Activated CD8-positive, alpha-beta T cell treated with anti-CD3 and anti-CD28 coated beads for 36 hours (primary cell): ENCODE results near the gene MSL1. TPM values are rescaled to one million over a fixed set of nuclear protein-coding genes. Genes with fewer than 3 reads are reported as not detected.

Experiments used
- ATAC-seq: fragments of 200-7000 bp; cut with Tn5 transposase; one replicate; pipeline ENCODE4 v1.10.0; 2021; ENCODE audit warnings: mild to moderate bottlenecking, moderate library complexity
- CTCF ChIA-PET: fragments of 350-600 bp; sonication (Branson Sonifier 250); formaldehyde crosslinking; loops from one replicate; lab custom pipeline; 2021; ENCODE audit warnings: antibody characterized with exemption; lab: Charles Lee
- POLR2A ChIA-PET: fragments of 350-600 bp; sonication (Branson Sonifier 250); formaldehyde crosslinking; loops from one replicate; lab custom pipeline; 2021; ENCODE audit warnings: antibody characterized with exemption; lab: Charles Lee
- DNase-seq: peaks from one replicate; pipeline ENCODE4 v3.0.0-alpha.2; 2020
- H3K27ac Mint-ChIP-seq: one replicate; pipeline ENCODE4 v1.8.0; 2021; ENCODE audit warnings: mild to moderate bottlenecking, mixed read lengths
- H3K27me3 Mint-ChIP-seq: one replicate; pipeline ENCODE4 v1.8.0; 2021; ENCODE audit warnings: mixed read lengths
- H3K36me3 Mint-ChIP-seq: one replicate; pipeline ENCODE4 v1.8.0; 2021; ENCODE audit warnings: low read depth, mixed read lengths
- H3K4me1 Mint-ChIP-seq: one replicate; pipeline ENCODE4 v1.8.0; 2021; ENCODE audit warnings: low read depth, mixed read lengths
- H3K4me3 Mint-ChIP-seq: one replicate; pipeline ENCODE4 v1.8.0; 2021; ENCODE audit warnings: mild to moderate bottlenecking, moderate library complexity, mixed read lengths
- H3K9me3 Mint-ChIP-seq: one replicate; pipeline ENCODE4 v1.8.0; 2021; ENCODE audit warnings: mixed read lengths
- intact Hi-C: fragments of 100-400 bp; cut with micrococcal nuclease; formaldehyde crosslinking; loops from one replicate; pipeline ENCODE4 v1.10.0; 2022
- total RNA-seq, 2 experiments: library from RNA; stranded (reverse); gene quantifications; one replicate each; pipeline ENCODE4 v1.2.3, GENCODE V29; 2021
- TF ChIP-seq, protein P1 (sequence below): fragments of 200-600 bp; IDR thresholded peaks from one replicate; pipeline ENCODE4 v1.8.0; 2022; ENCODE audit warnings: antibody characterized with exemption, mild to moderate bottlenecking

Gene MSL1
- total RNA-seq, 2 experiments from 2014 or later, result 69.0 to 70.1 TPM

DNA sequence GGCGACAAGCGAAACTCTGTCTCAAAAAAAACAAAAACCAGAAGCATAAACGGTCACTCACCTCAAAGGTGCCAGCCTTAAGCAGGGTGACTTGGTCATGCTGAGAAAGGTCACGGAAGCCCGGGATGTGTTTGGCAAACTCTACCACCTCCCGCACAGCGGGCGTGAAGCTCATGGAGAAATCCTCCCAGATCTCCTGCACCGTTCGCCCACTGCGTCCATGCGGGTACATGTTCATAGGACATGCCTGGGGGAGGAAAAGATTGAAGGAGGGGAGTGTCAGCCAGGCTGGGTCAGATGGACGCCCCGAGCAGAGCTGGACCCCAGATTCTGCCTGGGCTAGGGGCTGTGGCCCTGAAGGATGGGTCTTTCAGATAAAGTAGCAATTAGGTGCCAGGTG lies 26.9 kb upstream of the MSL1 start:
- H3K27me3 Mint-ChIP-seq, result no peaks in the 10 kb centered on the region
- DNase-seq, result no peak
- H3K4me3 Mint-ChIP-seq, result no peak overlapping the region
- no peaks in the 10 kb centered on the region for H3K9me3 Mint-ChIP-seq
- CTCF ChIA-PET, result interaction anchor here (9.5 kb wide), 1 partner anchor 19 kb away, joined by 72 read pairs; no protein-coding TSS in a partner anchor
- POLR2A ChIA-PET, result interaction anchor here (0.7 to 8.2 kb wide), 3 partner anchors 17 to 26 kb away, joined by 3 to 93 read pairs (median 5); no protein-coding TSS in a partner anchor
- TF ChIP-seq, protein P1, sequence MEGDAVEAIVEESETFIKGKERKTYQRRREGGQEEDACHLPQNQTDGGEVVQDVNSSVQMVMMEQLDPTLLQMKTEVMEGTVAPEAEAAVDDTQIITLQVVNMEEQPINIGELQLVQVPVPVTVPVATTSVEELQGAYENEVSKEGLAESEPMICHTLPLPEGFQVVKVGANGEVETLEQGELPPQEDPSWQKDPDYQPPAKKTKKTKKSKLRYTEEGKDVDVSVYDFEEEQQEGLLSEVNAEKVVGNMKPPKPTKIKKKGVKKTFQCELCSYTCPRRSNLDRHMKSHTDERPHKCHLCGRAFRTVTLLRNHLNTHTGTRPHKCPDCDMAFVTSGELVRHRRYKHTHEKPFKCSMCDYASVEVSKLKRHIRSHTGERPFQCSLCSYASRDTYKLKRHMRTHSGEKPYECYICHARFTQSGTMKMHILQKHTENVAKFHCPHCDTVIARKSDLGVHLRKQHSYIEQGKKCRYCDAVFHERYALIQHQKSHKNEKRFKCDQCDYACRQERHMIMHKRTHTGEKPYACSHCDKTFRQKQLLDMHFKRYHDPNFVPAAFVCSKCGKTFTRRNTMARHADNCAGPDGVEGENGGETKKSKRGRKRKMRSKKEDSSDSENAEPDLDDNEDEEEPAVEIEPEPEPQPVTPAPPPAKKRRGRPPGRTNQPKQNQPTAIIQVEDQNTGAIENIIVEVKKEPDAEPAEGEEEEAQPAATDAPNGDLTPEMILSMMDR, result no peak
- H3K4me1 Mint-ChIP-seq, result peaks cover 49% of the 10 kb centered on the region
- peak overlapping the region; percentile 90 for H3K27ac Mint-ChIP-seq
- no peak for ATAC-seq
- peaks cover 47% of the 10 kb centered on the region for H3K36me3 Mint-ChIP-seq
- intact Hi-C loops, result no loop called here

DNA sequence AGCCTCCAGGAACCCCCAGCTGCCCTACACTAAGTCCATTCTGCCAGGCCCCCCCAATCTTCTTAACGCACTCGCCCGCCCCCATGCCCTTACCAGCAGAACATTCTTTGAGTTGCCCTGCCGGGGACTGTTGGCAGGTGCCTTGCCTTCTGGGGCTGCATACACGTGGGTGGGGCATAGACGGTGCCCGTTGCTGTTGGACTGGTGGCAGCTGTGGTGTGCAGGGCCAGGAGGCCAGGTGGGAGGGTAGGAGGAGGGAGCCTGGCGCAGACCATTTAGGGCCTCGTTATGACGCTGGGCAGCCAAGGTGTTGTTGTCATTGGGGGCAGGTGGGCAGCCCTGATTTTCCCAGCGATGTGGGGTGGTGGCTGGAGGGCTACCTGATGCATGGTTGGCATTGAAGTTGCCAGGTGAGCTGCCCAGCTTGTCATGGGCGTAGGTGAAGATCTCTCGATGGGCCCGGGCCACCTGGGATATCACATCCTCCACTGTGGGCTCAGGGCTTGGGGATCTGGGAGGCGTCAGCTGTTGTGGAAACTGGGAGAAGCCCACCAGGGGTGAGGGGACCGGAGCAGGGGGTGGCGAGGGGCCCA lies 26.3 kb upstream of the MSL1 start:
- CTCF ChIA-PET, result interaction anchor here (1.0 to 9.5 kb wide), 3 partner anchors 9 to 20 kb away, joined by 5 to 136 read pairs (median 72); no protein-coding TSS in a partner anchor
- H3K27ac Mint-ChIP-seq, result peak overlapping the region; percentile 90

DNA sequence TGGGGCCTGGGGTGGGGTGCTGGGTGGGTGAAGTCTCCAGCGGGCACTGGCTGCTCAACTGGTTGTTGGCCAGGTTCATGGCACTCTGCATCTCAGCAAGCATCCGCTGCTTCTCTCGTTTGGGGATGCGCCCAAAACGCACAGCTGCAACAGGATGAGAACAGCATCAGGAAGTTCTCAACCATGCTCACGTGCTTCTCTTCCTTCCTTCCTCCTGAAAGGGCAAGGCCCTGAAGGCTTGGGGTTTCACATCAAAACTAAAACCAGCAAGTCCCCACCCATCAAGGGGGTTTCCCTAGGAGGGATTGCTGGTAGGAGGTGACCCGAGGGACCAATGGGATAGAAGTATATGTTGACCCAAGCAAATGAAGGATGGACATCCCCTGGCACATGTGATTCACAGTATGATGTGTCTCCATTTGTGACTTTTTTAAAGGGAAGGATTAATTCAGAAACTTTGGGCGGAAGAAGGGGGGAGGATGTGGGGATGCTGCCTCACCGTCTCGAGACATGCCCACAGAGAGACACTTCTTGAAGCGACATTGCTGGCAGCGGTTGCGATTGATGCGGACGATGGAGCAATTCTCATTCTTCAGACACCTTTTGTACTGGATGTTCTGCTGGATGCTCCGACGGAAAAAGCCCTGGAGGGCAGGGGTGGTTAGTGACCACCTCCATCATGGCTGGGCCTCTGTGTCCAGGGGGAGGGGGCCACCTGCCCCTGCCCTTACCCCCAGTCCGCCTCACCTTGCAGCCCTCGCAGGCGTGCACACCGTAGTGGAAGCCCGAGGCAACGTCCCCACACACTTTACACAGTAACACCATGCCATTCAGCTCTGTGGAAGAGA lies 25.6 kb upstream of the MSL1 start:
- Mint-ChIP-seq H3K27ac (peak overlapping the region; percentile 90), H3K36me3 (peaks cover 47% of the 10 kb centered on the region), H3K4me1 (peaks cover 56% of the 10 kb centered on the region), H3K4me3 (peak overlapping the region; percentile 85), H3K9me3 (no peaks in the 10 kb centered on the region), H3K27me3 (no peaks in the 10 kb centered on the region)
- DNase-seq (peak; percentile 93), ATAC-seq (peak; percentile 78)
- ChIA-PET CTCF (interaction anchor here (1.0 to 9.5 kb wide), 4 partner anchors 10 to 21 kb away, joined by 5 to 136 read pairs (median 39); no protein-coding TSS in a partner anchor), POLR2A (interaction anchor here (0.9 to 8.2 kb wide), 6 partner anchors 10 to 44 kb away, joined by 4 to 93 read pairs (median 5); partner anchors contain the start of gene CASC3)
- TF ChIP-seq, protein P1, result no peak
- intact Hi-C loops, result loop anchor here (2.0 kb wide), 1 partner anchor 17 kb away; no protein-coding TSS in a partner anchor

More for the DNA sequence above, 26.3 kb upstream of the MSL1 start:
- Mint-ChIP-seq H3K4me3 (peak overlapping the region; percentile 85), H3K27me3 (no peaks in the 10 kb centered on the region), H3K9me3 (no peaks in the 10 kb centered on the region), H3K4me1 (peaks cover 49% of the 10 kb centered on the region), H3K36me3 (peaks cover 47% of the 10 kb centered on the region)
- intact Hi-C loops, result no loop called here
- ATAC-seq (no peak), DNase-seq (no peak)
- POLR2A ChIA-PET, result interaction anchor here (0.8 to 8.2 kb wide), 3 partner anchors 16 to 30 kb away, joined by 3 to 93 read pairs (median 5); no protein-coding TSS in a partner anchor
- TF ChIP-seq, protein P1, result no peak

DNA sequence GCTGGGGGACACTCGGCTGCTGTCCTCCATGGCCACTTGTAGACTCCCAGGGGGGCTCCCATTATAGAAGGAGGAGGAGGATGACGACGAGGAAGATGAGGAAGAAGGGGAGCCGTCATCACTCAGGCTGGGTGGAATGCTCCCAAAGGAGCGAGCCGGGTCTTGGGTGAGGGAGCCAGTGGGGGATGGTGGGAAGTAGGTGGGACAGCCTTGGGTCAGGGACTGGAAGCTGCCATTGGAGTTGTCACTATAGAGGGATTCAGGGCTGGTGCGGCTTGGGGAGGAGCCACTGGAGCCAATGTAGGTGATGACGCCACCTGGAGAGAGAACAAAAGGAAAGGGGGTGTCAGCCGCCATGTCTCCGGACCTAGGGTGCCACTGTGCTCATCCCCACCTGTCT lies 24.7 kb upstream of the MSL1 start:
- Mint-ChIP-seq H3K4me3 (peak overlapping the region; percentile 85), H3K36me3 (peaks cover 47% of the 10 kb centered on the region), H3K27me3 (no peaks in the 10 kb centered on the region), H3K9me3 (no peaks in the 10 kb centered on the region), H3K27ac (peak overlapping the region; percentile 90), H3K4me1 (peaks cover 65% of the 10 kb centered on the region)
- no peak for DNase-seq
- POLR2A ChIA-PET, result interaction anchor here (0.9 to 8.2 kb wide), 8 partner anchors 9 to 84 kb away, joined by 3 to 93 read pairs (median 4); partner anchors contain the start of gene CASC3
- no peak for ATAC-seq
- TF ChIP-seq, protein P1, result no peak
- CTCF ChIA-PET, result interaction anchor here (1.2 to 9.5 kb wide), 4 partner anchors 11 to 28 kb away, joined by 6 to 136 read pairs (median 40); no protein-coding TSS in a partner anchor
- intact Hi-C loops, result loop anchor here (2.0 kb wide), 1 partner anchor 16 kb away; no protein-coding TSS in a partner anchor
